ENCODE data around the gene AATF. TPM values are rescaled to one million over a fixed set of nuclear protein-coding genes. Genes with fewer than 3 reads are reported as not detected.

The AATF gene
- total RNA-seq, 1 experiment from 2014 or later: 61.0 TPM

- Mint-ChIP-seq H3K27me3 (ENCODE audit: low read depth) (no peaks in the 10 kb centered on the region), H3K27ac (peak overlapping the region; percentile 61; the same call in 1 of the 2 replicates), H3K4me3 (no peak overlapping the region), H3K9me3 (no peaks in the 10 kb centered on the region), H3K4me1 (peaks cover 16% of the 10 kb centered on the region), H3K36me3 (peaks cover 53% of the 10 kb centered on the region)
- POLR2A ChIA-PET: no interaction called here
- no peak for DNase-seq (ENCODE audit: low spot score)
- CTCF ChIA-PET: no interaction called here
- TF ChIP-seq ATF1 (CRISPR knock-in tag; IDR thresholded peaks at IDR 0.05): no peak
- TF ChIP-seq NFE2L1 (CRISPR knock-in tag; IDR thresholded peaks at IDR 0.05): no peak
- no peak for TF ChIP-seq ZNF232 (CRISPR knock-in tag; IDR thresholded peaks at IDR 0.05)
- TF ChIP-seq TEAD1 (CRISPR knock-in tag; IDR thresholded peaks at IDR 0.05): no peak
- TF ChIP-seq ZSCAN18 (CRISPR knock-in tag; IDR thresholded peaks at IDR 0.05): no peak
- TF ChIP-seq ZNF416 (CRISPR knock-in tag; IDR thresholded peaks at IDR 0.05): no peak
- TF ChIP-seq GTF2I (CRISPR knock-in tag; conservative IDR thresholded peaks at IDR 0.05): no peak
- TF ChIP-seq EMX1 (CRISPR knock-in tag; IDR thresholded peaks at IDR 0.05): no peak
- no peak for TF ChIP-seq FOXP4 (CRISPR knock-in tag; IDR thresholded peaks at IDR 0.05)
- no peak for TF ChIP-seq RORB (CRISPR knock-in tag; IDR thresholded peaks at IDR 0.05)
- no peak for TF ChIP-seq SOX15 (CRISPR knock-in tag; IDR thresholded peaks at IDR 0.05)
- TF ChIP-seq PRRX2 (CRISPR knock-in tag; IDR thresholded peaks at IDR 0.05): no peak
- no peak for TF ChIP-seq ZBTB21 (CRISPR knock-in tag; IDR thresholded peaks at IDR 0.05; ENCODE audit: borderline replicate concordance)
- no peak for TF ChIP-seq HMGA2 (CRISPR knock-in tag; IDR thresholded peaks at IDR 0.05)
- no peak for TF ChIP-seq HMGXB4 (CRISPR knock-in tag; IDR thresholded peaks at IDR 0.05)
- TF ChIP-seq IRF2 (CRISPR knock-in tag; IDR thresholded peaks at IDR 0.05; ENCODE audit: borderline replicate concordance, low read depth): no peak
- no peak for TF ChIP-seq ERG (CRISPR knock-in tag; IDR thresholded peaks at IDR 0.05)
- TF ChIP-seq ZNF671 (CRISPR knock-in tag; IDR thresholded peaks at IDR 0.05): no peak
- ATAC-seq: no peak
These were observed 145.6 kb downstream of the AATF start for GRCh38 chr17:37094391-37094790.

- peaks cover 8% of the 10 kb centered on the region for H3K4me1 Mint-ChIP-seq
- no peak for ATAC-seq
- POLR2A ChIA-PET: no interaction called here
- no peaks in the 10 kb centered on the region for H3K27me3 Mint-ChIP-seq (ENCODE audit: low read depth)
- H3K9me3 Mint-ChIP-seq: no peaks in the 10 kb centered on the region
- no peak overlapping the region for H3K27ac Mint-ChIP-seq
- peaks cover 62% of the 10 kb centered on the region for H3K36me3 Mint-ChIP-seq
- CTCF ChIA-PET: interaction anchor here (0.6 kb wide), 1 partner anchor 700 kb away, joined by 3 read pairs; no protein-coding TSS in a partner anchor
- no peak for DNase-seq (ENCODE audit: low spot score)
- no peak overlapping the region for H3K4me3 Mint-ChIP-seq
- TF ChIP-seq JUN (CRISPR knock-in tag; IDR thresholded peaks at IDR 0.05) (no peak), ATF1 (CRISPR knock-in tag; IDR thresholded peaks at IDR 0.05) (no peak), ELF4 (CRISPR knock-in tag; IDR thresholded peaks at IDR 0.05; ENCODE audit: low read depth) (no peak), ZNF671 (CRISPR knock-in tag; IDR thresholded peaks at IDR 0.05) (no peak), ZNF423 (CRISPR knock-in tag; IDR thresholded peaks at IDR 0.05) (no peak), KAT7 (CRISPR knock-in tag; IDR thresholded peaks at IDR 0.05; ENCODE audit: borderline replicate concordance) (no peak), MYBL2 (CRISPR knock-in tag; IDR thresholded peaks at IDR 0.05) (no peak), USF2 (CRISPR knock-in tag; IDR thresholded peaks at IDR 0.05) (no peak), CTCF (IDR thresholded peaks at IDR 0.05) (no peak), ATF3 (CRISPR knock-in tag; conservative IDR thresholded peaks at IDR 0.05) (no peak)
These were observed 147.3 kb downstream of the AATF start for GRCh38 chr17:37096071-37096470.

All from WTC11 (cell line).